Cardiac muscle cell (in vitro differentiated cells and primary cell): ENCODE results near the gene C2orf69. TPM values are rescaled to one million over a fixed set of nuclear protein-coding genes. Genes with fewer than 3 reads are reported as not detected.

ENCODE experiments used
- DNase-seq, 2 donors: peaks; one replicate each; pipeline versions ENCODE4 v3.0.0 to v3.0.0-alpha.2; 2010 to 2017; ENCODE audit warnings: low read depth in 1 of 2, low spot score in 1 of 2
- H3K27ac ChIP-seq: fragments of 200-600 bp; sonication (generic); 2 replicates; pipeline ENCODE4 v1.5.1; 2016
- H3K27me3 ChIP-seq: fragments of 200-600 bp; sonication (generic); 2 replicates; pipeline ENCODE4 v1.6.0; 2016; ENCODE audit warnings: control low read depth
- H3K36me3 ChIP-seq: fragments of 200-600 bp; sonication (generic); 2 replicates; pipeline ENCODE4 v1.5.1; 2016; ENCODE audit warnings: control low read depth
- H3K4me1 ChIP-seq: fragments of 200-600 bp; sonication (generic); 2 replicates; pipeline ENCODE4 v1.8.1; 2017; ENCODE audit warnings: low read depth, mild to moderate bottlenecking, mixed run types
- H3K4me3 ChIP-seq: fragments of 200-600 bp; sonication (generic); 2 replicates; pipeline ENCODE4 v1.5.1; 2016; ENCODE audit warnings: mild to moderate bottlenecking
- H3K9me3 ChIP-seq: fragments of 200-600 bp; sonication (generic); 2 replicates; pipeline ENCODE4 v1.5.1; 2017; ENCODE audit warnings: low read depth, mild to moderate bottlenecking, control low read depth
- polyA plus RNA-seq: library from polyadenylated mRNA; unstranded; fragments of >200 nt; fragmentation: Nextera tagmentation; extraction: Ambion mirVana; gene quantifications from 2 replicates; pipeline ENCODE4 v1.2.1, GENCODE V29; 2016
- total RNA-seq: library from RNA; depleted of rRNA; stranded (reverse); fragments of >200 nt; gene quantifications from 2 replicates; pipeline ENCODE4 v1.2.3, GENCODE V29; 2016
- TF ChIP-seq, protein P1 (sequence below): IDR thresholded peaks from 2 replicates; pipeline ENCODE4 v1.5.1; 2012; ENCODE audit warnings: low read depth, mild to moderate bottlenecking, low read length

The C2orf69 gene
- total and polyA plus RNA-seq, 2 experiments from 2014 or later, result 6.3 to 11.0 TPM

DNA sequence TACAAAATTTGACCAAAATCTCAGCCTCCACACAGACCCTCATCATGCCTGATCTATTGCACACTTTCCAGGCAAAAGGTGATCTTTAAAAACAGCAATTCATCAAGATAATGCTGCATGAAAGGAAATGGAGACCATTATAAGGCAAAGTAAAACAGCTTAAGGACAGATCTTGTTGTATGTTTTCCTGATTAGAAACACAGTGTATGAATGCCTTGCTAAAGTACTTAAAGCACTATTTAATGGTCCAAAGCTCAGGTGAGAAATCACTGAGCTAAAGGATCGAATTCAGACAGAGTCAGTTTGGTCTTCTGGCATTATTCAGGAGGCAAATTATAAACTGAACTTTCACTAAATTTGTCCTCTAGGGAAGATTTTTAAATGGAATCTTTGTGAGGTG, 41.4 kb upstream of the C2orf69 start:
- no peaks in the 10 kb centered on the region for H3K9me3 ChIP-seq
- H3K4me1 ChIP-seq, result no peaks in the 10 kb centered on the region
- no peak overlapping the region for H3K4me3 ChIP-seq
- H3K27ac ChIP-seq, result no peak overlapping the region
- DNase-seq, result no peak
- H3K36me3 ChIP-seq, result no peaks in the 10 kb centered on the region
- TF ChIP-seq, protein P1, sequence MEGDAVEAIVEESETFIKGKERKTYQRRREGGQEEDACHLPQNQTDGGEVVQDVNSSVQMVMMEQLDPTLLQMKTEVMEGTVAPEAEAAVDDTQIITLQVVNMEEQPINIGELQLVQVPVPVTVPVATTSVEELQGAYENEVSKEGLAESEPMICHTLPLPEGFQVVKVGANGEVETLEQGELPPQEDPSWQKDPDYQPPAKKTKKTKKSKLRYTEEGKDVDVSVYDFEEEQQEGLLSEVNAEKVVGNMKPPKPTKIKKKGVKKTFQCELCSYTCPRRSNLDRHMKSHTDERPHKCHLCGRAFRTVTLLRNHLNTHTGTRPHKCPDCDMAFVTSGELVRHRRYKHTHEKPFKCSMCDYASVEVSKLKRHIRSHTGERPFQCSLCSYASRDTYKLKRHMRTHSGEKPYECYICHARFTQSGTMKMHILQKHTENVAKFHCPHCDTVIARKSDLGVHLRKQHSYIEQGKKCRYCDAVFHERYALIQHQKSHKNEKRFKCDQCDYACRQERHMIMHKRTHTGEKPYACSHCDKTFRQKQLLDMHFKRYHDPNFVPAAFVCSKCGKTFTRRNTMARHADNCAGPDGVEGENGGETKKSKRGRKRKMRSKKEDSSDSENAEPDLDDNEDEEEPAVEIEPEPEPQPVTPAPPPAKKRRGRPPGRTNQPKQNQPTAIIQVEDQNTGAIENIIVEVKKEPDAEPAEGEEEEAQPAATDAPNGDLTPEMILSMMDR, result no peak
- no peaks in the 10 kb centered on the region for H3K27me3 ChIP-seq

DNA sequence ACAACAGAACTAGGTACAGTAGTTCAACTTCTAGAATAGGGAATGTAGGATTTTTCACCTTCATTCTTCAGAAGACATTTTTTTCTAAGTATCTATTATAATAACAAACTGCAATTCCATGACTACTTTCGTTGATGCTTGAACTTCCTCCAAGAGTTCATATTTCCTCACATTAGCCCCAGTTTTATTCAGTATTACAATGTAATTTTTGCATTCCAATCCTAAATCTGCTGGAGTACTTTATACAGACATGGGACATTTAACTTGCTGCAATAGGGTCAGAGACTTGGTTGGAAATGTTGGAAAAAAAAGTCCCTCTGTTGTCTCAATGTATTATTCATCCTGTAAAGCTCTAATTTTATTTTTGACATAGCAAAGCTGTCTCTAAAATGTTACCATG, 40.5 kb upstream of the C2orf69 start:
- Histone ChIP-seq H3K27me3 (no peaks in the 10 kb centered on the region), H3K27ac (no peak overlapping the region), H3K9me3 (no peaks in the 10 kb centered on the region), H3K4me3 (no peak overlapping the region), H3K4me1 (no peaks in the 10 kb centered on the region), H3K36me3 (no peaks in the 10 kb centered on the region)
- TF ChIP-seq, protein P1, result no peak
- DNase-seq, result no peak

DNA sequence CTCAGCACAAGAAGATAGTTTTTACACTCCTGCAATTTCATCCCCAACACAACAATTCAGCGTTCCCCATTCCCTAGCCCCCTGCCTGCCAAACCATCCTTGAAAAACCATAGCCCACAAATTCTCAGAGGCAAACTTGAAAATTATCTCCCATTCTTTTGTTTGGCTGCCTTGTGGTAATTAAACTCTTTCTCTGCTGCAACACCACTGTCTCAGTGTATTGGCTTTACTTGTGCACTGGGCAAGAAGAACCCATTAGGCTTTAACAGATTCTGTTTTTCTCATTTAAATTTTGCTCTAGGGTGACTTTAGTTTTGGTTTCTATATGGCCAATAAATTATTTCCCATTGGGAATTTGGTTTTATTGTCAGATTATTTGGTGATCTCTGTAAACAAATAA, 36.9 kb upstream of the C2orf69 start:
- no peak overlapping the region for H3K27ac ChIP-seq
- H3K27me3 ChIP-seq, result no peaks in the 10 kb centered on the region
- no peak for DNase-seq
- TF ChIP-seq, protein P1, result no peak
- H3K9me3 ChIP-seq, result no peaks in the 10 kb centered on the region
- H3K4me3 ChIP-seq, result no peak overlapping the region
- no peaks in the 10 kb centered on the region for H3K36me3 ChIP-seq
- H3K4me1 ChIP-seq, result no peaks in the 10 kb centered on the region

DNA sequence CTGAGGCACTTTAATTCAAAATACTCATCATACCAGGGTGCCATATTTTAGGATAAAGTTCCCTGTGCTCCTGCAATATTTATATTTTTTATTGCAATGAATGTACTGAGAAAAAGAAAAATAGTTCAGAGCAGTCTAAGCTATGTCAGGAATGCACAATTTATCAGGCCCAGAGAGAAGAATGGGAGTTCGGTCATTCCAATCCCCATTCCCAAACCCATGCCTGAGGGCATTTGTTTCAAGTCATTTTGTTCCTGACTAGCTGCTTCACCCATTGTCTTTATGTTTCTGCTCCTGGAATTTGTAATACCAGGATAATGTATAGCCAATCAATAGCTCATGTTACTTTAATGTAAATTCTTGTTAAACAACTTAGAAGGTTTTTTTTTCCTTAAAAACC, 35.7 kb upstream of the C2orf69 start:
- DNase-seq, result no peak
- TF ChIP-seq, protein P1, result no peak
- no peak overlapping the region for H3K27ac ChIP-seq

DNA sequence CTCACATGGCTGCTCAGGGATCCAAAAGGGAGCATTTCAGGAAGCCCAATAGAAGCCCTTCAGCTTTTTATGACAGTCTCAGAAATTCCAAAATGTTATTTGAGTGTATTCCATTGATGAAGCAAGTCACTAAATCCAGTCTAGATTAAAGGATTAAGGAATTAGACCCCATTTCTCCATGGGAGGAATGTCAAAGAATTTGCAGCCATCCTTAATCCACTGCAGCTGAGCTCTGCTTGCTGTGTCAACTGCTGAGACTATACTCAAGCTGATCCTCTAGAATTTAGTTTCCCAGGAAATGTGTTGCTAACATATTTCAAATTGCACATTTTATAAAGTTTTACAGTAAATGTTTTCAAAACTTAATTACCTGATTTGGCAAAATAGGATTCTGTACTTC, 28.4 kb upstream of the C2orf69 start:
- DNase-seq, result no peak
- no peak overlapping the region for H3K4me3 ChIP-seq
- TF ChIP-seq, protein P1, result no peak
- H3K36me3 ChIP-seq, result no peaks in the 10 kb centered on the region
- H3K4me1 ChIP-seq, result no peaks in the 10 kb centered on the region
- no peaks in the 10 kb centered on the region for H3K9me3 ChIP-seq
- H3K27ac ChIP-seq, result no peak overlapping the region
- H3K27me3 ChIP-seq, result no peaks in the 10 kb centered on the region

More for the DNA sequence above, 35.7 kb upstream of the C2orf69 start:
- Histone ChIP-seq H3K36me3 (no peaks in the 10 kb centered on the region), H3K4me1 (no peaks in the 10 kb centered on the region), H3K27me3 (no peaks in the 10 kb centered on the region), H3K9me3 (no peaks in the 10 kb centered on the region), H3K4me3 (no peak overlapping the region)
